GM21367 (cell line): Measurements from ENCODE around the gene DHCR24.

ENCODE experiments used
- ATAC-seq: cut with Tn5 transposase; IDR thresholded peaks from one replicate; pipeline ENCODE4 v1.9.1; 2021; ENCODE audit not compliant: unreplicated experiment

Gene DHCR24

GRCh38 chr1:54846716-54847284 is 40.2 kb downstream of the DHCR24 start:
- ATAC-seq = no peak

- ATAC-seq = no peak
These were observed 40.7 kb downstream of the DHCR24 start for GRCh38 chr1:54846301-54846700.

- ATAC-seq = no peak
These were observed 41.2 kb downstream of the DHCR24 start for GRCh38 chr1:54845772-54846171.

- ATAC-seq = no peak
These were observed 42.4 kb downstream of the DHCR24 start for GRCh38 chr1:54844564-54844963.

- no peak for ATAC-seq
These were observed 43.5 kb downstream of the DHCR24 start for GRCh38 chr1:54843449-54843848.

- ATAC-seq = no peak
These were observed 44.0 kb downstream of the DHCR24 start for GRCh38 chr1:54842963-54843362.

- ATAC-seq = no peak
These were observed 44.6 kb downstream of the DHCR24 start for GRCh38 chr1:54842206-54842915.

- ATAC-seq = no peak
These were observed 47.2 kb downstream of the DHCR24 start for GRCh38 chr1:54839824-54840223.

GRCh38 chr1:54838565-54839180 is 48.3 kb downstream of the DHCR24 start:
- ATAC-seq = no peak

- no peak for ATAC-seq
These were observed 49.8 kb downstream of the DHCR24 start for GRCh38 chr1:54837002-54837853.

- ATAC-seq = no peak
These were observed 50.4 kb downstream of the DHCR24 start for GRCh38 chr1:54836594-54836993.

- ATAC-seq = no peak
These were observed 51.0 kb downstream of the DHCR24 start for GRCh38 chr1:54835970-54836369.

GRCh38 chr1:54835131-54835898 is 51.7 kb downstream of the DHCR24 start:
- ATAC-seq = no peak

- ATAC-seq = no peak
These were observed 52.9 kb downstream of the DHCR24 start for GRCh38 chr1:54834007-54834541.

GRCh38 chr1:54833121-54833520 is 53.9 kb downstream of the DHCR24 start:
- no peak for ATAC-seq

GRCh38 chr1:54826226-54826816 is 60.7 kb downstream of the DHCR24 start:
- ATAC-seq = no peak

GRCh38 chr1:54825696-54826095 is 61.3 kb downstream of the DHCR24 start:
- ATAC-seq = no peak

GRCh38 chr1:54823670-54824069 is 63.3 kb downstream of the DHCR24 start:
- ATAC-seq = no peak

GRCh38 chr1:54819733-54820132 is 67.3 kb downstream of the DHCR24 start:
- no peak for ATAC-seq

GRCh38 chr1:54819195-54819536 is 67.8 kb downstream of the DHCR24 start:
- no peak for ATAC-seq
